Measurements from ENCODE around the gene COL18A1.

Gene COL18A1

DNA sequence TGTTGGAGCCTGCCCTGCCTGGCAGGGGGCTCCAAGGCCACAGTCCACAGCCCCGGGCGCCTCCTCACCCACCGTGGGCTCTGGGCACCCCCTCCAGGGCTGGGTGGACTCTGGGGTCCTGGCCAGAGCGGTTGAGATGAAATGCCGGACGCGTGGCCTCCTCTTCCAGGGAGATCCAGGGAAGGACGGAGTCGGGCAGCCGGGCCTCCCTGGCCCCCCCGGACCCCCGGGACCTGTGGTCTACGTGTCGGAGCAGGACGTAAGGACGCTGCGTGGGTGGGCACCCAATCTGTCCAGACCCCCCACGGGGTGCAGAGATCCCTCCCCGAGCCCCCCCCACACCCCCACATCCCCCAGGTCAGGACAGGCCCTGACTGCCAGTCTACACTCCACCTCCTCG, 86.1 kb downstream of the COL18A1 start:
- no peak overlapping the region for H2AFZ ChIP-seq (ENCODE audit: low read depth, low read length)
- H3K9ac ChIP-seq (ENCODE audit: low read depth, low read length), result no peak overlapping the region
- DNase-seq (no peak), ATAC-seq (ENCODE audit: insufficient read depth, low read depth) (no peak)
- H3K4me3 ChIP-seq (ENCODE audit: low read depth in 1 of 2, low read length in 2 of 2), result no peak overlapping the region
- TF ChIP-seq, protein P1, sequence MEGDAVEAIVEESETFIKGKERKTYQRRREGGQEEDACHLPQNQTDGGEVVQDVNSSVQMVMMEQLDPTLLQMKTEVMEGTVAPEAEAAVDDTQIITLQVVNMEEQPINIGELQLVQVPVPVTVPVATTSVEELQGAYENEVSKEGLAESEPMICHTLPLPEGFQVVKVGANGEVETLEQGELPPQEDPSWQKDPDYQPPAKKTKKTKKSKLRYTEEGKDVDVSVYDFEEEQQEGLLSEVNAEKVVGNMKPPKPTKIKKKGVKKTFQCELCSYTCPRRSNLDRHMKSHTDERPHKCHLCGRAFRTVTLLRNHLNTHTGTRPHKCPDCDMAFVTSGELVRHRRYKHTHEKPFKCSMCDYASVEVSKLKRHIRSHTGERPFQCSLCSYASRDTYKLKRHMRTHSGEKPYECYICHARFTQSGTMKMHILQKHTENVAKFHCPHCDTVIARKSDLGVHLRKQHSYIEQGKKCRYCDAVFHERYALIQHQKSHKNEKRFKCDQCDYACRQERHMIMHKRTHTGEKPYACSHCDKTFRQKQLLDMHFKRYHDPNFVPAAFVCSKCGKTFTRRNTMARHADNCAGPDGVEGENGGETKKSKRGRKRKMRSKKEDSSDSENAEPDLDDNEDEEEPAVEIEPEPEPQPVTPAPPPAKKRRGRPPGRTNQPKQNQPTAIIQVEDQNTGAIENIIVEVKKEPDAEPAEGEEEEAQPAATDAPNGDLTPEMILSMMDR (IDR thresholded peaks at IDR 0.05; ENCODE audit: borderline replicate concordance, extremely low read depth, low read length, poor library complexity, severe bottlenecking), result no peak
- TF ChIP-seq EZH2 (IDR thresholded peaks at IDR 0.05; ENCODE audit: borderline replicate concordance, low read depth, low read length, severe bottlenecking), result no peak
- no peak overlapping the region for H3K4me2 ChIP-seq (ENCODE audit: insufficient read depth, low read length)
- H4K20me1 ChIP-seq (ENCODE audit: insufficient read depth, low read length), result no peaks in the 10 kb centered on the region; the same call in 1 of the 2 replicates
- no peaks in the 10 kb centered on the region for H3K9me3 ChIP-seq (ENCODE audit: insufficient read depth, low read length, severe bottlenecking)
- no peaks in the 10 kb centered on the region for H3K4me1 ChIP-seq (ENCODE audit: insufficient read depth, low read length)
- H3K36me3 ChIP-seq (ENCODE audit: insufficient read depth, low read length), result no peaks in the 10 kb centered on the region
- no peaks in the 10 kb centered on the region for H3K27me3 ChIP-seq (ENCODE audit: insufficient read depth, low read length, poor library complexity)
- H3K27ac ChIP-seq (ENCODE audit: low read length), result no peak overlapping the region
- no peaks in the 10 kb centered on the region for H3K79me2 ChIP-seq (ENCODE audit: insufficient read depth, low read length)

DNA sequence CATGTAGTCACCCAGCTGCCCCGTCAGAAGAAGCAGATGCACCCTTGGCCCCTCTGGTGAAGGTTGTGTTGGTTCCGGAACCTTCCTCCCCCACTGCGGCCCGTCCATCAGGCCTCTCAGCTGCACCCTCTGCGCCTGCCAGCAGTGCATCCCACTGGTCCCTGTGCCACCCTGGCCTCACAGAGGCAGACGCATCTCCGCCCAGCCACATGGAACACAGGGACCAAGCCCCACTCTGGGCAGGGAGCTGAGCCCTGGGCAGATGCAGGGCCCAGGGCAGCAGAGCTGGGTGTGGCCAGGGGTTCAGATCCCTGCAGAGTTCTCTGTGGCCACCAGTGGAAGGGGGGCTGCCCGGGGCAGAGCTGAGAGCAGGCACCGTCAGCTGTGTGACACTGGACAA, 86.7 kb downstream of the COL18A1 start:
- H3K27ac ChIP-seq (ENCODE audit: low read length), result no peak overlapping the region
- H3K27me3 ChIP-seq (ENCODE audit: insufficient read depth, low read length, poor library complexity), result no peaks in the 10 kb centered on the region
- TF ChIP-seq, protein P1 (IDR thresholded peaks at IDR 0.05; ENCODE audit: borderline replicate concordance, extremely low read depth, low read length, poor library complexity, severe bottlenecking), result no peak
- TF ChIP-seq EZH2 (IDR thresholded peaks at IDR 0.05; ENCODE audit: borderline replicate concordance, low read depth, low read length, severe bottlenecking), result no peak
- H3K9me3 ChIP-seq (ENCODE audit: insufficient read depth, low read length, severe bottlenecking), result no peaks in the 10 kb centered on the region
- no peak overlapping the region for H3K4me3 ChIP-seq (ENCODE audit: low read depth in 1 of 2, low read length in 2 of 2)
- no peak overlapping the region for H3K9ac ChIP-seq (ENCODE audit: low read depth, low read length)
- H2AFZ ChIP-seq (ENCODE audit: low read depth, low read length), result no peak overlapping the region
- DNase-seq (no peak), ATAC-seq (ENCODE audit: insufficient read depth, low read depth) (0 out of 3 replicates have a peak, but pooled peaks have one; percentile 13)
- H4K20me1 ChIP-seq (ENCODE audit: insufficient read depth, low read length), result no peaks in the 10 kb centered on the region; the same call in 1 of the 2 replicates
- H3K4me1 ChIP-seq (ENCODE audit: insufficient read depth, low read length), result no peaks in the 10 kb centered on the region
- no peak overlapping the region for H3K4me2 ChIP-seq (ENCODE audit: insufficient read depth, low read length)
- no peaks in the 10 kb centered on the region for H3K79me2 ChIP-seq (ENCODE audit: insufficient read depth, low read length)
- no peaks in the 10 kb centered on the region for H3K36me3 ChIP-seq (ENCODE audit: insufficient read depth, low read length)

DNA sequence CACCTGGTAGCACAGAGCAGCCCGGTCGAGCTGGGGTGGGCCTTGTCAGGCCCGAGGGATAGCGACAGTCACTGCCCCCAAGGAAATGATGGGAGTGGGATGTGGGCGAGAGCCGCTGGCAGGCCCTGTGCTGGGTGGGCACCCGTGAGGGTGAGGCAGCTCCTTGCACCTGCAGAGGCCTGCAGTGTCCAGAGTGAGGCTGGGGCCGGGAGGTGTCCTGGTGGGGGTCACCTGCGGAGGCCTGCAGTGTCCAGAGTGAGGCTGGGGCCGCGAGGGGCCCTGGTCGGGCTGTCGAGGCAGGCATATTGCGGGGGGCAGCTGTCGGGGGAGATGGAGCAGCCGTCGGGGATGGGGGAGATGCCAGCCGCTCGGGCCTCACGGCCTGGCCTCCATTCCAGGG, 87.8 kb downstream of the COL18A1 start:
- Histone ChIP-seq H3K27ac (ENCODE audit: low read length) (no peak overlapping the region), H3K9ac (ENCODE audit: low read depth, low read length) (no peak overlapping the region), H3K27me3 (ENCODE audit: insufficient read depth, low read length, poor library complexity) (no peaks in the 10 kb centered on the region), H3K4me3 (ENCODE audit: low read depth in 1 of 2, low read length in 2 of 2) (no peak overlapping the region), H2AFZ (ENCODE audit: low read depth, low read length) (no peak overlapping the region), H3K9me3 (ENCODE audit: insufficient read depth, low read length, severe bottlenecking) (no peaks in the 10 kb centered on the region), H4K20me1 (ENCODE audit: insufficient read depth, low read length) (no peaks in the 10 kb centered on the region; the same call in 1 of the 2 replicates), H3K36me3 (ENCODE audit: insufficient read depth, low read length) (no peaks in the 10 kb centered on the region), H3K4me2 (ENCODE audit: insufficient read depth, low read length) (no peak overlapping the region), H3K4me1 (ENCODE audit: insufficient read depth, low read length) (no peaks in the 10 kb centered on the region), H3K79me2 (ENCODE audit: insufficient read depth, low read length) (no peaks in the 10 kb centered on the region)
- DNase-seq (no peak), ATAC-seq (ENCODE audit: insufficient read depth, low read depth) (no peak)
- no peak for TF ChIP-seq EZH2 (IDR thresholded peaks at IDR 0.05; ENCODE audit: borderline replicate concordance, low read depth, low read length, severe bottlenecking)
- TF ChIP-seq, protein P1 (IDR thresholded peaks at IDR 0.05; ENCODE audit: borderline replicate concordance, extremely low read depth, low read length, poor library complexity, severe bottlenecking), result no peak
